NCI-H187 treated with DMSO at 0.1 percent for 48 hours (cell line): ENCODE data around the gene GBGT1.

Experiments
- DNase-seq: peaks from one replicate; lab custom pipeline; 2025; lab: John Stamatoyannopoulos, UW

Gene GBGT1

DNA sequence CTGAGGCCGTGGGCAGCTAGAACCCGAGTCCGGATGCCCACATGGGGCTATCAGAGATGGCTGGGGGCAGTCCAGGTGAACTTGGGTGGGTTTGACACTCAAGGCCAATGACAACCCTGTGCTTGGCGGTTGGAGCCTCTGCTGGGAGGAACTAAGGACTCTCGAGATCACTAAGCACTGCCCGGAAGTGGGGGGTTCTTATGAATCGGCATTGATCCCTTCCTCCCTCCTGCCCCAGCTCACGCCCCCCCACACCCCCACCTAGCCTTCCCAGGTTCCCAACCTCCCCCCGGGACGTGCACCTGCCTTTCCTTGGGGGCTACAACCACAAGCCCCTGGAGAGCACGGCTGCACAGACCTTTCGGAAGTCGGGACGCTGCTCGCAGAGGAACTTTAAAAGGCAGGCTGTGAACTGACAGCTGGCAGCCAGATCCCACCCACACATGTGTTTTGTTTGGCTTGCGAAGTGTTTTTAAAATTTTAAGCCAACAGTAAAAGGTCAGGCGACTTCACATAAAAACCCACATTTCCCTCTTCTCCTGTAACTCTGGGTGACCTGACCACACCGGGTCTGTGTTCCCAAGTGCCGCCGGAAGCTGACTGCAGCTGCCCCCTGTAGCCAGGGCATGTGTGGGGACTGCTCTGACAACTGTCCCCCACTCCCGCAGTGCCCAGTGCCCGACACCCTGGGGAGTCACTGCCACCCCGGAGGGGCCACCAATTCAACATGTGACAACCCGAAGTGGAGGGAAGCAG, 37.6 kb downstream of the GBGT1 start:
- DNase-seq, result no peak

DNA sequence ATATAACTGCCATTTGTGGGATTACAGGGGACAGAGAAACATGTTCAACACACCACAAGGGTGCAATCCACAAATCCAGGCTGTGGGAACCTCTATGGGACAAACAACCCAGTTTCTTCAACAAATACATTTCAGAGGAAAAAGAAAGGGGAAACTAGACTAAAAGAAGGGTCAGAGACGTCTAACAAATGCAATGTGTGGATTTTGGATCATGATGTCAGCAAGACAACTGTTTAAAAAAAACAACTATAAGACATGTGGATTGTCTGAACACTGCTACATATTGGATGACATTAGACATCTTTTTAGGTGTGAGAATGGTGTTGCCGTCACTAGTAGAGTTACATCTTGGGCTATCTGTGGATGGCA, 38.8 kb downstream of the GBGT1 start:
- no peak for DNase-seq

DNA sequence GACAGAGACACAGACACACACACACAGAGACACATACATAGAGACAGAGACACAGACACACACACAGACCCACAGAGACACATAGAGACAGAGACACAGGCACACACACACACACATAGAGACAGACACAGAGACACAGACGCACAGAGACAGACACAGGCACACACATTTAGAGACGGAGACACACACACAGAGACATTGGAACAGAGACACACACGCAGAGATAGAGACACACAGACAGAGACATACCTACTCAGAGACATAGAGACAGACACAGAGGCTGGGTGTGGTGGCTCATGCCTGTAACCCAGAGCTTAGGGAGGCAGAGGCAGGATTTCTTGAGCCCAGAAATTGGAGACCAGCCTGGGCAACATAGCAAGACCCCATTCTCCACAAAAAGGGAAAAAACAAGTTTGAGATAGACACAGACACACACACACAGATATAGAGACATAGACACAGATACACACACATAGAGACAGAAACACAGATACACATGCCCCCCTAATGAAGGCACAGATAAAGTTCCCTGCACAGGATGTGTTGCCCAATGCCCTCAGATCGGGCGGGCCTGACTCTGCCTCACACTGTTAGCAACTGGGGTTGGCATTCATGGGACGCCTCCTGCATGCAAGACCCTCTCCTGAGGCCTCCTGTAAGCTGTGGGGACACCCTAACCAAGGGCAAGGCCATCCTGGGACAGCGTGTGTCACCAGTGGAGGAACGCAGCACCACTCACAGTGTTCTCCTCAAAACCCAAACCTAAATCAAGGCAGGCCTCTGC, 39.4 kb downstream of the GBGT1 start:
- DNase-seq, result no peak

- no peak for DNase-seq
Observed at GRCh38 chr9:133122935-133123611, 40.6 kb downstream of the GBGT1 start.

GRCh38 chr9:133122605-133122934, 41.1 kb downstream of the GBGT1 start:
- DNase-seq, result no peak

GRCh38 chr9:133121915-133122550, 41.7 kb downstream of the GBGT1 start:
- DNase-seq, result no peak

GRCh38 chr9:133121198-133121914, 42.4 kb downstream of the GBGT1 start, which contains the start of gene RALGDS:
Gene RALGDS, minus strand, starts transcription at chr9:133121240. Its CDS starts 86 bp downstream, at chr9:133121154.
- peak; percentile 17 for DNase-seq

DNA sequence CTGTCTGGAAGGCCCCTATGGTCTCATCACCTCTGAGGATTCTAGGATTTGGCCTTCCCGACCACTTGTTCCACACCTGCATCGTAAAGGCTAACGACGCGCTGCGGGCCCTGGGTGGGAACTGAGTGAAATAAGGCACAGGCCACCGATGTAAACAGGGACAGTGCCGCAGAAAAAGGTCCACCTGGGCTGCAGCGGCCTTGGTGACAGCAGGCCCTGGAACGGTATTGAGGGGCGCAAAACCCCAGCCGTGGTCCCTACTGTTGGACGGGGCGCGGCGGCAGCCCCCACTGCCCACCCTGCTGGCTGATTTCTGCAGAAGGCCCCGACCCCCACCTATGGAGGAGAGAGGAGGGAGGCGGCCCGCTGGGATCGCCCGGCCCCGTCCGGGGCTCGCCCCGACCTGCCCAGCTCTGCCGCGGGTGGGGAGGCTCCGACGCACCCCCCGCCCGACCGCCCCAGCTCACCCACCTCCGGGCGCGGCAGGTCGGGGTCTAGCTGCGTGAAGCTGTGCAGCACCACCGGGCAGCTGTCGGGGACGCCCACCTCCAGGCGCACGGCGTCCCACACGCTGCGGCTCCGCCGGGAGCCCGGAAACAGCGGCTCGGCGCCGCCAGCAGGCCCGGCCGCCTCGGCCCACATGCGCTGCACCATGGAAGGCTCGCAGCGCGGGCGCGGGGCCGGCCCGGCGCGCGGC, 43.1 kb downstream of the GBGT1 start:
- DNase-seq, result no peak

- DNase-seq, result no peak
Observed at GRCh38 chr9:133119846-133120500, 43.7 kb downstream of the GBGT1 start.

DNA sequence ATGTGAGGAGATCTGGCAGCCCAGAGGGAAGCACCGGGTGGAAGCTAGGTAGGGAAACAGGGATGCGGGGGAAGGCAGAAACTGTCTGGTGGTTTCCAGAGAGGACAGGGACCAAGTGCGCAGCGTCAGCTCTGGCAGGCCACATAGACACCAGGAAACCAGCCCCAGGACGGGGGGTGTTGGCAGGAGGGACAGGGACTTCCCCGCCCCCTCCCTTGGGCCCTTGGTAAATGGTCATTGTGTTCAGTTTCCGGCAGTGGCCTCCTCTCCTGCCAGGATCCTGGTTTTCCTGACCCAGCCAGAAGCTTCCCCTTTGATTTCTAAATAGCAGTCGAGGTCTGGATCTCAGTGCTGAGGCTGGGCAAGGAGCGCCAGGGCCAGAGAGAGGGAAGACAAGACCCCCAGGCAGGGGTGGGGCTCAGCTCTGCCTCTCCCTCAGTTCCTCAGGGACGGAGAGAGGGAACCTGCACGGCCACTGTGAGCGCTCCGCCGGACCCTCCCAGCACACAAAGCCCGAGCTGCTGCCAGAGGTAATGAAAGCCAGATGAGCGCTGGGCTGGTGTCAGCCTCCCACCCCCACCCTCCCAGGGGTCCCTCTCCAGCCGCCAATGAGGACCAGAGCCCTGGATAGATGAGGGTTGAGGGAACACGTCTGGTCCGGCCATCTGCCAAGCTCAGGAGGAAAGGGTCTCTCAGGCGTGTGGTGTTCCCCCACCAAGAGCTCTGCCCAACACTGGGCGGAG, 44.4 kb downstream of the GBGT1 start:
- no peak for DNase-seq

DNA sequence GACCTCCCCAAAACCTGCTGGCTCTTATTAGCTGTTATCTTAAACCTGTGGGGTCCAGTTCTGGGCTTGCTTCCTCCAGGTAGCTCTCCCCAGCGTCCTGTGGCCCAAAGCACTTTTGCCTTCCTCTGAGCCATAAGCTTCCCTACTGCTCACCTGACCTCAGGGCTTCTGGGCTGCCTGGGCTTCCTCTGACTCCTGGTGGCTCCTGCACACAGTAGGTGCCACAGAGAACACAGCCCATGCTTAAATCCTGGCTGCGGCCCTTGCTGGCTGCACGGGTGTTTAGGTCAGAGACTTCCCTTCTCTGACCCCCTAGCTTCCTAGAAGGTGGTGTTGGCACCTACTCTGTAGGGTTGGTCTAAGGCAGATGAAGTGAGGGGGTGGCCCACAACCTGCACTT, 45.1 kb downstream of the GBGT1 start:
- no peak for DNase-seq

DNA sequence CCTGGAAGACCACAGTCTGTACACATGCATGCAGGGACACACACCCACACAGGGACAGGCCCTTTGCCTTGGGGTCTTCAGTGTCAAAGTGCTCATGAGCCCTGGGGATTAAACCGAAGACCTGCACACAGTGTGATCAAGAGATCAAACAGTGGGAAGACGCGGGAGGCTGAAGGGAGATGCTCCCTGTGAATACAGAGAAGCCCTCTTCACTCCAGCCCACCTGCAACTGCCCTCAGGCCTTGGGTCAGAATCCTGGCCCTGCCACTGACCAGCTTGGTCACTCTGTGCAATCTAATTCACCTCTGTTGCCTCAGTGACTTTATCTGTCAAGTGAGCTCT, 45.6 kb downstream of the GBGT1 start:
- no peak for DNase-seq

DNA sequence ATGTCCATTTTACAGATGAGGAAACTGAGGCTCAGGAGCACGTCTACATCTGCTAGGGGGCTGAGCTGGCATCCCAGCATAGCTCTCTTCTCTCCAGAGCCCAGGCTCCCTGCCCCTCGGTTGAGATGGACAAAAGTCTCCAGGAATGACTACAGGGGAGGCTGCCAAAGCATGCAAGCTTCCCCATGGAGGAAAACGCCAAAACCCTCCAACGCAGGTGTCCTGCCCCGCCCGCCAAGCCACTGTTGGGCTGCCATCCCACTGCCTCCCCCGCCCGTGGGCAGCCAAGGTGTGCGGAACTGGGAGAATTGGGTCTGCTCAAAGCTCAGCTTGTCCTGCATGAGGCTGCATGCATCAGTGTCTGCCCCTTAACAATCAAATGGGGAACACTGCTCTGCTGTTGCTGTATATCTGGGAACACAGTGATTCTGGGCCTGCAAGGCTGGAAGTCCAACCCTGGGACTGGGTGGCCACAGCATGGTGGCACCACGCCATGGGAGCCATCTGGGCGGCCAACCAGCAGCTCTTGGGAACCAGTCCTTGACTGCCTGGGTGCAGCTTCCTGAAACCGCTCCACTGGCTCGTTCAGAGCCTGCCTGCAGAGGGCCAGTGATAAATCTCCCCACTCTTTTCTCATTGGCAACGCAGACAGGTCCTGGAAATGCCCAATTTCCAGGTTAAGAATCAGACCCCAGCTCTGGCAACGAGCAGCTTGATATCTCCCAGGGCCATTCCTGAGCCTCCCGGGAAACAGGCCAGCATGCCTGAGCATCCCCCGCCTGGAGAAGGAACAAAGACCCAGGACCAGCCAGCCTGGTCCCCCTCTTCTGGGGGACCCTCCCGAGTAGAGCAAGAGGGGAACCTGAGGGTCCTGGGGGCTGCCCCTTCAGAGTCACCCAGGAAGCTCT, 46.2 kb downstream of the GBGT1 start:
- DNase-seq, result no peak

- DNase-seq, result no peak
Observed at GRCh38 chr9:133116346-133117231, 47.1 kb downstream of the GBGT1 start.

GRCh38 chr9:133115604-133116345, 47.9 kb downstream of the GBGT1 start:
- no peak for DNase-seq

- no peak for DNase-seq
Observed at GRCh38 chr9:133114886-133115603, 48.7 kb downstream of the GBGT1 start.
